CD8-positive, alpha-beta memory T cell (primary cell): ENCODE data around the gene GMNN. TPM values are rescaled to one million over a fixed set of nuclear protein-coding genes. Genes with fewer than 3 reads are reported as not detected.
A peak's percentile ranks its signal among the peaks of the same experiment; 100 is the strongest.

Source experiments
- CTCF ChIA-PET: fragments of 350-600 bp; sonication (Branson Sonifier 250); formaldehyde crosslinking; loops from one replicate; lab custom pipeline; 2021; ENCODE audit warnings: antibody characterized with exemption; lab: Charles Lee
- POLR2A ChIA-PET: fragments of 350-600 bp; sonication (Branson Sonifier 250); formaldehyde crosslinking; loops from one replicate; lab custom pipeline; 2021; ENCODE audit warnings: antibody characterized with exemption; lab: Charles Lee
- DNase-seq, 5 donors: peaks; one replicate each; pipeline versions ENCODE4 v3.0.0 to v3.0.0-alpha.2; 2020 to 2022; ENCODE audit warnings: mixed read lengths in 1 of 5
- H3K27ac ChIP-seq: one replicate; pipeline ENCODE4 v1.7.0; 2013; ENCODE audit warnings: low read depth, mild to moderate bottlenecking, low read length, moderate library complexity
- H3K27me3 ChIP-seq: 2 replicates; pipeline ENCODE4 v1.7.0; 2013; ENCODE audit warnings: low read length, mild to moderate bottlenecking; ENCODE audit not compliant: insufficient read depth, poor library complexity, severe bottlenecking
- H3K36me3 ChIP-seq: 2 replicates; pipeline ENCODE4 v1.7.0; 2013; ENCODE audit warnings: mild to moderate bottlenecking, low read length, moderate library complexity; ENCODE audit not compliant: insufficient read depth
- H3K4me1 ChIP-seq: 2 replicates; pipeline ENCODE4 v1.7.0; 2013; ENCODE audit warnings: mild to moderate bottlenecking, low read length, moderate library complexity; ENCODE audit not compliant: insufficient read depth
- H3K4me3 ChIP-seq: 2 replicates; pipeline ENCODE4 v1.7.0; 2013; ENCODE audit warnings: mild to moderate bottlenecking, low read length
- H3K9me3 ChIP-seq: 2 replicates; pipeline ENCODE4 v1.7.0; 2013; ENCODE audit warnings: mild to moderate bottlenecking, low read length
- H3K27ac Mint-ChIP-seq, 8 donors: one replicate each; pipeline ENCODE4 v1.8.0; 2020 to 2021; ENCODE audit warnings: mixed read lengths in 8 of 8, mild to moderate bottlenecking in 6 of 8, inconsistent platforms in 3 of 8, moderate library complexity in 3 of 8
- H3K27me3 Mint-ChIP-seq, 2 donors: one replicate each; pipeline ENCODE4 v1.8.0; 2020 to 2021; ENCODE audit warnings: mixed read lengths in 2 of 2, mild to moderate bottlenecking in 1 of 2, moderate library complexity in 1 of 2
- H3K36me3 Mint-ChIP-seq, 3 donors: one replicate each; pipeline ENCODE4 v1.8.0; 2020 to 2021; ENCODE audit warnings: mixed read lengths in 3 of 3, inconsistent platforms in 1 of 3, mild to moderate bottlenecking in 1 of 3
- H3K4me1 Mint-ChIP-seq, 3 donors: one replicate each; pipeline ENCODE4 v1.8.0; 2020 to 2021; ENCODE audit warnings: mixed read lengths in 3 of 3, inconsistent platforms in 1 of 3, mild to moderate bottlenecking in 1 of 3
- H3K4me3 Mint-ChIP-seq, 7 donors: one replicate each; pipeline ENCODE4 v1.8.0; 2020 to 2021; ENCODE audit warnings: mixed read lengths in 7 of 7, mild to moderate bottlenecking in 6 of 7, moderate library complexity in 4 of 7, inconsistent platforms in 2 of 7
- H3K9me3 Mint-ChIP-seq, 5 donors: one replicate each; pipeline ENCODE4 v1.8.0; 2020 to 2022; ENCODE audit warnings: mixed read lengths in 5 of 5, mild to moderate bottlenecking in 3 of 5, moderate library complexity in 2 of 5, inconsistent platforms in 1 of 5
- polyA plus RNA-seq: library from polyadenylated mRNA; unstranded; fragments of 300-500 nt; fragmentation: Illumina TruSeq; gene quantifications from one replicate; pipeline ENCODE4 v1.2.3, GENCODE V29; 2021
- total RNA-seq, 2 experiments: library from RNA; stranded (reverse); gene quantifications; one replicate each; pipeline ENCODE4 v1.2.3, GENCODE V29; 2021

The GMNN gene
- total and polyA plus RNA-seq, 3 experiments from 2014 or later: 6.8 to 67.0 (median 65.8) TPM

GRCh38 chr6:24797596-24798216, 23.0 kb downstream of the GMNN start:
- Mint-ChIP-seq H3K9me3 (no peaks in the 10 kb centered on the region), H3K4me3 (no peak overlapping the region), H3K27me3 (no peaks in the 10 kb centered on the region), H3K27ac (peak overlapping the region in 3 of 8 donors; percentile 14 to 43 (median 14)), H3K4me1 (peaks cover 4 to 9% (median 5%) of the 10 kb centered on the region in 3 donors), H3K36me3 (peaks cover 0 to 18% (median 7%) of the 10 kb centered on the region in 3 donors)
- peaks cover 4% of the 10 kb centered on the region for H3K36me3 ChIP-seq
- no peaks in the 10 kb centered on the region for H3K27me3 ChIP-seq
- ChIA-PET POLR2A (no interaction called here), CTCF (interaction anchor here (1.0 kb wide), 1 partner anchor 11 kb away, joined by 3 read pairs; no protein-coding TSS in a partner anchor)
- no peaks in the 10 kb centered on the region for H3K4me1 ChIP-seq
- no peak overlapping the region for H3K4me3 ChIP-seq
- DNase-seq: no peak
- no peaks in the 10 kb centered on the region for H3K9me3 ChIP-seq
- no peak overlapping the region for H3K27ac ChIP-seq

GRCh38 chr6:24798740-24799540, 24.2 kb downstream of the GMNN start, which contains the start of gene ARMH2:
Gene ARMH2, minus strand, starts transcription at chr6:24798917. Its CDS starts 60 bp downstream, at chr6:24798857.
- H3K4me3 Mint-ChIP-seq: no peak within 1 kb of the TSS

GRCh38 chr6:24799541-24799915, 24.8 kb downstream of the GMNN start:
- H3K27me3 ChIP-seq: no peaks in the 10 kb centered on the region
- H3K4me3 ChIP-seq: no peak overlapping the region
- DNase-seq: no peak
- Mint-ChIP-seq H3K9me3 (no peaks in the 10 kb centered on the region), H3K27ac (peak overlapping the region; percentile 3 to 52 (median 24)), H3K27me3 (no peaks in the 10 kb centered on the region), H3K4me3 (no peak overlapping the region), H3K4me1 (peaks cover 5 to 9% (median 6%) of the 10 kb centered on the region in 3 donors), H3K36me3 (peaks cover 0 to 32% (median 6%) of the 10 kb centered on the region in 3 donors)
- H3K36me3 ChIP-seq: peaks cover 9% of the 10 kb centered on the region
- ChIA-PET CTCF (no interaction called here), POLR2A (no interaction called here)
- H3K27ac ChIP-seq: no peak overlapping the region
- H3K9me3 ChIP-seq: no peaks in the 10 kb centered on the region
- H3K4me1 ChIP-seq: no peaks in the 10 kb centered on the region

More at GRCh38 chr6:24798740-24799540, 24.2 kb downstream of the GMNN start, which contains the start of gene ARMH2:
- H3K4me1 ChIP-seq: no peaks in the 10 kb centered on the region
- no peak within 1 kb of the TSS for H3K27ac ChIP-seq
- no peak within 1 kb of the TSS for H3K4me3 ChIP-seq
- Mint-ChIP-seq H3K27ac (peak within 1 kb of the TSS; percentile 7 to 76 (median 42)), H3K27me3 (no peaks in the 10 kb centered on the region), H3K36me3 (peaks cover 0 to 29% (median 6%) of the 10 kb centered on the region in 3 donors), H3K4me1 (peaks cover 5 to 9% (median 6%) of the 10 kb centered on the region in 3 donors), H3K9me3 (no peaks in the 10 kb centered on the region)
- H3K9me3 ChIP-seq: no peaks in the 10 kb centered on the region
- no peak for DNase-seq
- H3K27me3 ChIP-seq: no peaks in the 10 kb centered on the region
- peaks cover 9% of the 10 kb centered on the region for H3K36me3 ChIP-seq
- CTCF ChIA-PET: no interaction called here
- POLR2A ChIA-PET: no interaction called here

- CTCF ChIA-PET: no interaction called here
- H3K27me3 ChIP-seq: no peaks in the 10 kb centered on the region
- Mint-ChIP-seq H3K27me3 (no peaks in the 10 kb centered on the region), H3K4me1 (peaks cover 5 to 7% (median 6%) of the 10 kb centered on the region in 3 donors), H3K9me3 (no peaks in the 10 kb centered on the region), H3K36me3 (peaks cover 0 to 62% (median 10%) of the 10 kb centered on the region in 3 donors), H3K27ac (peak overlapping the region in 5 of 8 donors; percentile 8 to 69 (median 58)), H3K4me3 (peak overlapping the region in 1 of 7 donors; percentile 40)
- H3K36me3 ChIP-seq: peaks cover 38% of the 10 kb centered on the region
- H3K9me3 ChIP-seq: no peaks in the 10 kb centered on the region
- no peaks in the 10 kb centered on the region for H3K4me1 ChIP-seq
- H3K4me3 ChIP-seq: no peak overlapping the region
- POLR2A ChIA-PET: interaction anchor here (0.6 kb wide), 1 partner anchor 190 kb away, joined by 5 read pairs; no protein-coding TSS in a partner anchor
- DNase-seq: no peak
- H3K27ac ChIP-seq: no peak overlapping the region
These were observed 27.7 kb downstream of the GMNN start for GRCh38 chr6:24802271-24803059.

DNA sequence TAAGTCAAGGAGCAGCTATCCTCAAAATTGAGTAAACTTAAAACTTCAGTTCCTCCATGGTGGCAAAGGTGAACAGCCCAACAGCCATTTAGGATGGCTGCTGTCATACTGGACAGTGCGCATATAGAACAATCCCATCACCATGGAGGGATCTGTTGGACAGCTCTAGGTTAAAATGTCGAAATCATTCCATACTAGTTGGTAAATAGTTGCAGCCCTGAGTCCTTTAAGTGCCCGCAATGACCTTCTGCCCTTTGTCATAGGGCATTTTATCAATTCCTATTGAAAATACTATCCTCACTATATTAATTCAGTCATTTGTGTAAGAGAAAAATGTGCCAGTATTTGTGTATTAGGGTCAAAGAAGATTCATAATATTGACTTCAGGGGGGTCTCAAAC, 32.8 kb downstream of the GMNN start:
- POLR2A ChIA-PET: no interaction called here

DNA sequence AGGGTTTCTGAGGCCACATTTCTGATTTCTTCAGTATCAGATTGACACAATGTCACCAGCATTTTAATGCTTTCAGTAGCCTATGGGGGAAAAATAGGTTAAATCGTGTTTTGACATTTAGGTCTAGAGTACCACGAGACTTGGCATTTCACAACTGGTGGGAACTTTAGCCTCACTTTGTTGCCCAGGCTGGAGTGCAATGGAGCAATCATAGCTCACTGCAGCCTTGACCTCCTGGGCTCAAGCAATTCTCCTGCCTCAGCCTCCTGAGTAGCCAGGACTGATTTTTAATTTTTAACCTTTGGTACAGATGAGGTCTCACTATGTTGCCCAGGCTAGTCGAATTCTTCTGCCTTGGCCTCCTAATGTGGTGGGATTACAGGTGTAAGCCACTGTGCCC, 35.0 kb downstream of the GMNN start:
- peak overlapping the region in 3 of 8 donors; percentile 66 to 72 (median 68) for H3K27ac Mint-ChIP-seq
- H3K4me3 Mint-ChIP-seq: no peak overlapping the region
- no peaks in the 10 kb centered on the region for H3K27me3 Mint-ChIP-seq
- H3K36me3 Mint-ChIP-seq: peaks cover 5 to 65% (median 13%) of the 10 kb centered on the region in 3 donors
- Histone ChIP-seq H3K4me1 (no peaks in the 10 kb centered on the region), H3K27ac (no peak overlapping the region), H3K9me3 (no peaks in the 10 kb centered on the region), H3K36me3 (peaks cover 56% of the 10 kb centered on the region), H3K4me3 (no peak overlapping the region), H3K27me3 (no peaks in the 10 kb centered on the region)
- DNase-seq: no peak
- no peaks in the 10 kb centered on the region for H3K9me3 Mint-ChIP-seq
- CTCF ChIA-PET: interaction anchor here (0.9 to 1.5 kb wide), 2 partner anchors 12 to 15 kb away, joined by 3 to 4 read pairs; no protein-coding TSS in a partner anchor
- POLR2A ChIA-PET: no interaction called here
- peaks cover 0 to 9% (median 7%) of the 10 kb centered on the region in 3 donors for H3K4me1 Mint-ChIP-seq

More for the DNA sequence above, 32.8 kb downstream of the GMNN start:
- Histone ChIP-seq H3K36me3 (peaks cover 63% of the 10 kb centered on the region), H3K4me3 (no peak overlapping the region), H3K27me3 (no peaks in the 10 kb centered on the region), H3K27ac (no peak overlapping the region), H3K4me1 (no peaks in the 10 kb centered on the region), H3K9me3 (no peaks in the 10 kb centered on the region)
- Mint-ChIP-seq H3K36me3 (peaks cover 5 to 83% (median 13%) of the 10 kb centered on the region in 3 donors), H3K9me3 (no peaks in the 10 kb centered on the region), H3K4me1 (peaks cover 2 to 9% (median 7%) of the 10 kb centered on the region in 3 donors), H3K27ac (peak overlapping the region in 4 of 8 donors; percentile 2 to 50 (median 11)), H3K4me3 (no peak overlapping the region), H3K27me3 (no peaks in the 10 kb centered on the region)
- CTCF ChIA-PET: interaction anchor here (1.0 to 1.5 kb wide), 2 partner anchors 15 to 184 kb away, joined by 3 to 4 read pairs; no protein-coding TSS in a partner anchor
- DNase-seq: no peak

- ChIA-PET CTCF (interaction anchor here (1.3 to 1.9 kb wide), 2 partner anchors 174 to 200 kb away, joined by 3 to 8 read pairs; no protein-coding TSS in a partner anchor), POLR2A (no interaction called here)
- H3K4me1 Mint-ChIP-seq: peaks cover 5 to 19% (median 8%) of the 10 kb centered on the region in 3 donors
- Histone ChIP-seq H3K27me3 (no peaks in the 10 kb centered on the region), H3K4me3 (no peak overlapping the region), H3K27ac (no peak overlapping the region), H3K4me1 (no peaks in the 10 kb centered on the region), H3K36me3 (peaks cover 44% of the 10 kb centered on the region), H3K9me3 (no peaks in the 10 kb centered on the region)
- H3K9me3 Mint-ChIP-seq: no peaks in the 10 kb centered on the region
- no peak overlapping the region for H3K4me3 Mint-ChIP-seq
- peak overlapping the region in 3 of 8 donors; percentile 40 to 71 (median 44) for H3K27ac Mint-ChIP-seq
- no peak for DNase-seq
- H3K27me3 Mint-ChIP-seq: no peaks in the 10 kb centered on the region
- H3K36me3 Mint-ChIP-seq: peaks cover 5 to 45% (median 20%) of the 10 kb centered on the region in 3 donors
These were observed 43.6 kb downstream of the GMNN start for GRCh38 chr6:24818346-24818745.
